Parathyroid adenoma (tissue), 2 donors: ENCODE measurements around the gene MAP3K5.

Source experiments
- H2AFZ ChIP-seq: fragments of 300-600 bp; sonication (generic); one replicate; pipeline ENCODE4 v1.7.0; 2017; ENCODE audit warnings: antibody characterized with exemption, mild to moderate bottlenecking
- H3K27ac ChIP-seq: fragments of 300-600 bp; sonication (generic); one replicate; pipeline ENCODE4 v1.7.0; 2017
- H3K27me3 ChIP-seq: fragments of 300-600 bp; sonication (generic); one replicate; pipeline ENCODE4 v1.7.0; 2017; ENCODE audit warnings: low read length; ENCODE audit not compliant: control insufficient read depth, insufficient read depth
- H3K36me3 ChIP-seq: fragments of 300-600 bp; sonication (generic); one replicate; pipeline ENCODE4 v1.7.0; 2017; ENCODE audit warnings: low read length; ENCODE audit not compliant: control insufficient read depth, insufficient read depth
- H3K4me1 ChIP-seq: fragments of 300-600 bp; sonication (generic); one replicate; pipeline ENCODE4 v1.7.0; 2017; ENCODE audit warnings: control low read depth
- H3K4me2 ChIP-seq: fragments of 300-600 bp; sonication (generic); one replicate; pipeline ENCODE4 v1.7.0; 2017; ENCODE audit warnings: low read length
- H3K4me3 ChIP-seq: fragments of 300-600 bp; sonication (generic); one replicate; pipeline ENCODE4 v1.7.0; 2017; ENCODE audit warnings: low read depth, low read length
- H3K79me2 ChIP-seq: fragments of 300-600 bp; sonication (generic); one replicate; pipeline ENCODE4 v1.7.0; 2017; ENCODE audit warnings: control low read depth
- H3K9ac ChIP-seq: fragments of 300-600 bp; sonication (generic); one replicate; pipeline ENCODE4 v1.7.0; 2017; ENCODE audit warnings: mild to moderate bottlenecking
- H3K9me3 ChIP-seq: fragments of 300-600 bp; sonication (generic); one replicate; pipeline ENCODE4 v1.7.0; 2017; ENCODE audit warnings: low read length; ENCODE audit not compliant: control insufficient read depth
- CTCF ChIP-seq: fragments of 300-600 bp; sonication (generic); IDR thresholded peaks from one replicate; pipeline ENCODE4 v1.7.0; 2017; ENCODE audit warnings: antibody characterized with exemption, mild to moderate bottlenecking
- donor health status: primary hyperparathyroidism.

Gene MAP3K5

GRCh38 chr6:136514591-136514990 is 277.7 kb downstream of the MAP3K5 start:
- Histone ChIP-seq H3K27ac (no peak overlapping the region), H2AFZ (no peak overlapping the region), H3K79me2 (peaks cover 20% of the 10 kb centered on the region), H3K9me3 (no peaks in the 10 kb centered on the region), H3K36me3 (no peaks in the 10 kb centered on the region), H3K4me3 (no peak overlapping the region), H3K27me3 (no peaks in the 10 kb centered on the region), H3K4me1 (peaks cover 14% of the 10 kb centered on the region), H3K9ac (no peak overlapping the region), H3K4me2 (no peak overlapping the region)
- no peak for TF ChIP-seq CTCF

GRCh38 chr6:136511926-136512325 is 280.4 kb downstream of the MAP3K5 start:
- H3K4me2 ChIP-seq = peak overlapping the region; percentile 15
- TF ChIP-seq CTCF = no peak
- peaks cover 14% of the 10 kb centered on the region for H3K4me1 ChIP-seq
- H3K27me3 ChIP-seq = no peaks in the 10 kb centered on the region
- peak overlapping the region; percentile 31 for H3K27ac ChIP-seq
- no peaks in the 10 kb centered on the region for H3K36me3 ChIP-seq
- H3K4me3 ChIP-seq = no peak overlapping the region
- peaks cover 21% of the 10 kb centered on the region for H3K79me2 ChIP-seq
- H3K9ac ChIP-seq = no peak overlapping the region
- no peak overlapping the region for H2AFZ ChIP-seq
- no peaks in the 10 kb centered on the region for H3K9me3 ChIP-seq

GRCh38 chr6:136511397-136511796 is 280.9 kb downstream of the MAP3K5 start:
- no peak overlapping the region for H3K9ac ChIP-seq
- peaks cover 14% of the 10 kb centered on the region for H3K4me1 ChIP-seq
- peaks cover 26% of the 10 kb centered on the region for H3K79me2 ChIP-seq
- no peak overlapping the region for H3K4me3 ChIP-seq
- no peaks in the 10 kb centered on the region for H3K27me3 ChIP-seq
- H3K27ac ChIP-seq = peak overlapping the region; percentile 31
- no peak overlapping the region for H3K4me2 ChIP-seq
- H3K36me3 ChIP-seq = no peaks in the 10 kb centered on the region
- no peak for TF ChIP-seq CTCF
- H3K9me3 ChIP-seq = no peaks in the 10 kb centered on the region
- no peak overlapping the region for H2AFZ ChIP-seq

- no peaks in the 10 kb centered on the region for H3K9me3 ChIP-seq
- no peak overlapping the region for H3K27ac ChIP-seq
- H3K36me3 ChIP-seq = no peaks in the 10 kb centered on the region
- no peak overlapping the region for H3K9ac ChIP-seq
- no peaks in the 10 kb centered on the region for H3K27me3 ChIP-seq
- H2AFZ ChIP-seq = no peak overlapping the region
- TF ChIP-seq CTCF = no peak
- H3K4me1 ChIP-seq = peaks cover 14% of the 10 kb centered on the region
- no peak overlapping the region for H3K4me3 ChIP-seq
- H3K79me2 ChIP-seq = peaks cover 26% of the 10 kb centered on the region
- H3K4me2 ChIP-seq = no peak overlapping the region
Observed at GRCh38 chr6:136510782-136511181, 281.5 kb downstream of the MAP3K5 start.

DNA sequence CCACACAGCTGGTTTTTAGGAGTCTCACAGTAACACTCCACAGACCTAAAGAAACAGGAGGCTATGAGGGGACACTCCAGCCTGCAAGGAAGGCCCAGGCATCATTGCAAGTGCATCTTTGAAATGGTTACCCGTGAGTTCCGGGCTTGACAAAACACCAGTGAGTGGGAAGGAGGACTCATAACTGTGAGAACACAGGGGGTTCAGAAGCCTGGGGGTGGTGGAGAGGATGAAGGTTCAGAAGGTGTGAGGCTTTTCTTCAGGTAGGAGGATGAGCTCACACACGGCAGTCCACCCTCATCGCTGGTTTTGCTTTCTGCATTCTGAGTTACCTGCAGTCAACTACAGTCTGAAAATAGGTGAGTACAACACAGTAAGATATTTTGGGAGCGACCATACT is 282.0 kb downstream of the MAP3K5 start:
- Histone ChIP-seq H3K27ac (no peak overlapping the region), H3K4me1 (peaks cover 14% of the 10 kb centered on the region), H3K36me3 (no peaks in the 10 kb centered on the region), H3K27me3 (no peaks in the 10 kb centered on the region), H3K9me3 (no peaks in the 10 kb centered on the region), H3K4me3 (no peak overlapping the region), H3K79me2 (peaks cover 26% of the 10 kb centered on the region), H3K9ac (no peak overlapping the region), H2AFZ (no peak overlapping the region), H3K4me2 (no peak overlapping the region)
- TF ChIP-seq CTCF = no peak
